Lower leg skin (tissue), 4 donors: ENCODE measurements around the gene FIZ1. TPM values are rescaled to one million over a fixed set of nuclear protein-coding genes. Genes with fewer than 3 reads are reported as not detected.

ENCODE experiments used
- DNase-seq, 2 donors: peaks; one replicate each; pipeline ENCODE4 v3.0.0-alpha.2; 2019; ENCODE audit warnings: low spot score in 2 of 2
- H3K4me3 ChIP-seq: fragments of 200-600 bp; sonication (generic); 2 replicates; pipeline ENCODE4 v1.5.1; 2017; ENCODE audit warnings: mild to moderate bottlenecking, low read depth; ENCODE audit not compliant: poor library complexity, severe bottlenecking
- POLR2A ChIP-seq, 2 donors: fragments of 450-650 bp; IDR thresholded peaks; one replicate each; pipeline ENCODE4 v1.6.1; 2016 to 2017; ENCODE audit warnings: antibody characterized with exemption in 2 of 2, mild to moderate bottlenecking in 1 of 2, moderate library complexity in 1 of 2
- WGBS, 2 donors: methylation state at CpG; one replicate each; pipeline ENCODE4 v1.1.5; 2018; 5-methylcytosine and 5-hydroxymethylcytosine counted together
- intact Hi-C: fragments of 100-400 bp; cut with DNase I; formaldehyde crosslinking; loops from one replicate; pipeline ENCODE4 v1.15.0; 2023; ENCODE audit warnings: low total_unique reads
- total RNA-seq, 4 donors: library from RNA; depleted of rRNA; stranded (reverse); fragments of >200 nt; gene quantifications; one replicate each; pipeline ENCODE4 v1.1.0, GENCODE V29; 2016
- TF ChIP-seq, protein P1 (sequence below), 3 donors: fragments of 450-650 bp; IDR thresholded peaks; one replicate each; pipeline ENCODE4 v1.5.1; 2016; ENCODE audit warnings: antibody characterized with exemption in 3 of 3, mild to moderate bottlenecking in 3 of 3, moderate library complexity in 2 of 3

Gene FIZ1
- total RNA-seq, 4 donors from 2014 or later = 5.9 to 14.3 (median 7.7) TPM

- DNase-seq = no peak
- no peak overlapping the region for H3K4me3 ChIP-seq
- TF ChIP-seq, protein P1, sequence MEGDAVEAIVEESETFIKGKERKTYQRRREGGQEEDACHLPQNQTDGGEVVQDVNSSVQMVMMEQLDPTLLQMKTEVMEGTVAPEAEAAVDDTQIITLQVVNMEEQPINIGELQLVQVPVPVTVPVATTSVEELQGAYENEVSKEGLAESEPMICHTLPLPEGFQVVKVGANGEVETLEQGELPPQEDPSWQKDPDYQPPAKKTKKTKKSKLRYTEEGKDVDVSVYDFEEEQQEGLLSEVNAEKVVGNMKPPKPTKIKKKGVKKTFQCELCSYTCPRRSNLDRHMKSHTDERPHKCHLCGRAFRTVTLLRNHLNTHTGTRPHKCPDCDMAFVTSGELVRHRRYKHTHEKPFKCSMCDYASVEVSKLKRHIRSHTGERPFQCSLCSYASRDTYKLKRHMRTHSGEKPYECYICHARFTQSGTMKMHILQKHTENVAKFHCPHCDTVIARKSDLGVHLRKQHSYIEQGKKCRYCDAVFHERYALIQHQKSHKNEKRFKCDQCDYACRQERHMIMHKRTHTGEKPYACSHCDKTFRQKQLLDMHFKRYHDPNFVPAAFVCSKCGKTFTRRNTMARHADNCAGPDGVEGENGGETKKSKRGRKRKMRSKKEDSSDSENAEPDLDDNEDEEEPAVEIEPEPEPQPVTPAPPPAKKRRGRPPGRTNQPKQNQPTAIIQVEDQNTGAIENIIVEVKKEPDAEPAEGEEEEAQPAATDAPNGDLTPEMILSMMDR (IDR thresholded peaks at IDR 0.05) = no peak
- no peak for TF ChIP-seq POLR2A (IDR thresholded peaks at IDR 0.05)
- WGBS, 2 donors = 91 to 94% methylated on average over 11 of the region's 11 CpGs
- intact Hi-C loops = no loop called here
These were observed 27.0 kb upstream of the FIZ1 start for GRCh38 chr19:55626350-55626749.

- intact Hi-C loops = no loop called here
- TF ChIP-seq, protein P1 (IDR thresholded peaks at IDR 0.05) = no peak
- no peak for TF ChIP-seq POLR2A (IDR thresholded peaks at IDR 0.05)
- no peak overlapping the region for H3K4me3 ChIP-seq
- 35 to 42% methylated on average over 11 of the region's 11 CpGs for WGBS, 2 donors
- no peak for DNase-seq
These were observed 25.6 kb upstream of the FIZ1 start for GRCh38 chr19:55625004-55625326.

GRCh38 chr19:55624109-55625003 lies 25.0 kb upstream of the FIZ1 start, which contains the start of gene ZNF784:
TSS of gene ZNF784 (minus strand) at chr19:55624566. CDS start at chr19:55624561, 5 bp downstream.
- TF ChIP-seq POLR2A (IDR thresholded peaks at IDR 0.05) = no peak
- TF ChIP-seq, protein P1 (IDR thresholded peaks at IDR 0.05) = no peak
- peak; percentile 89 to 99 for DNase-seq
- intact Hi-C loops = no loop called here
- H3K4me3 ChIP-seq = peak within 1 kb of the TSS; percentile 26
- 1% methylated on average over 26 to 39 of the region's 56 CpGs for WGBS, 2 donors

DNA sequence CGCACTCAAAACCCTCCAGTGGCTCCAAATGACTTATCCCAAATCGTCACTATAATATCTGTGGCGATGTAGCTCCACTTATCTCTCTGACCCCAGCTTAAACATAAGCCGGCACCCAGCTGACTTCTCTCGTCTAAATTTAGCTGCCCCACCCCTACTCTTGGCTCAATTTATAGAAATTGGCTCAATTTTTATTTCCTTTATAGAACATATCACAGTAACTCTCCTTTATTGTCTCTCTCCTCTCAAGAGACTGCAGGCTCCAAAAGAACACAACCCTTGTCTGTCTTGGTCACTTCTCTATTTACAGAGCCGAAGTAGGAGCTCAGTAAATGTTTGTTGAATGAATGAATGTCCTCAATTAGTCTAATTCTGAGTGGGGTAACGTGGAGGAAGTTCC lies 24.2 kb upstream of the FIZ1 start:
- 44 to 49% methylated on average over 7 of the region's 7 CpGs for WGBS, 2 donors
- TF ChIP-seq POLR2A (IDR thresholded peaks at IDR 0.05) = no peak
- TF ChIP-seq, protein P1 (IDR thresholded peaks at IDR 0.05) = no peak
- DNase-seq = no peak
- intact Hi-C loops = no loop called here
- H3K4me3 ChIP-seq = no peak overlapping the region

DNA sequence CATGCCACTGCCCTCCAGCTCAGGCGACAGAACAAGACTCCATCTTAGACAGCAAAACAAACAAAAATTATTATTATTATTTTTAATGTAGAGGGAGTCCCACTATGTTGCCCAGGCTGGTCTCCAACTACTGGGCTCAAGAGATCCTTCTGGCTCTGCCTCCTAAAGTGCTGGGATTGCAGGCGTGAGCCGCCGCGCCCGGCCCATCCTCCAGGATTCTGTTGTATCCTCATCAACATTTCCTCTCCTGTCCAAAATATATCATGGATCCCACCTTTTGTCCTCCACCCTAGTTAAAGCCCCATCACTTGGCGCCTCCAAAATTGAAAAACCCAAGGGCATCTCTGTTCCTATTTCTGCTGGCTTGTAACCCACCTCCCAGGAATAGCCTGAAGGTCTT lies 23.8 kb upstream of the FIZ1 start:
- WGBS, 2 donors = 89 to 91% methylated on average over 7 of the region's 7 CpGs
- no peak for DNase-seq
- no peak overlapping the region for H3K4me3 ChIP-seq
- intact Hi-C loops = no loop called here
- no peak for TF ChIP-seq POLR2A (IDR thresholded peaks at IDR 0.05)
- TF ChIP-seq, protein P1 (IDR thresholded peaks at IDR 0.05) = no peak
